ENCODE measurements around the gene ATG7. TPM values are rescaled to one million over a fixed set of nuclear protein-coding genes. Genes with fewer than 3 reads are reported as not detected.

Gene ATG7
- total and polyA plus RNA-seq, 10 of the 15 experiments (the other 5 are each of a cell fraction or from before 2014, with no cell fraction given), result 13.5 to 49.5 (median 26.4) TPM

DNA sequence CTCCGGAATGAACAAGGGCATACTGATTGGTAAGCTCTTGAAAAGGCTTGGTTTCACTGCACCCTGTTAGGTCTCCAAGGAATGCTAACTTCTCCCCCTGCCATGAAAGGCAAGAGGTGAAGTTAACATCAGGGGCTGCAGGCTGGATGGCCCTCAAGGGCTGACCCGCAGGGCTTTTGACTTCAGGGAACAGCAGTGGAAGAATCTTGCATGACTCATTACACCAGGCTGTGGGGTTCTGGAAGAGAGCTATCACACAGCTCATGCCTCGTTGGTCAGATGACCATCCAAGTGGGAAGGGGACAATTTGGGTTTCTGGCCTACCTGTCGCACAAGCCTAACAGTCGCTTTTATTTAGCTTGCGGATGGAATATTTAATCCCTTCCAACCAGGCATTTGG, 23.6 kb upstream of the ATG7 start:
- BruUV-seq (replicated peaks), result no TSS peak
- ChIA-PET CTCF (interaction anchor here (1.0 to 1.6 kb wide), 3 partner anchors 11 to 402 kb away, joined by 3 to 5 read pairs (median 3); no protein-coding TSS in a partner anchor), POLR2A (no interaction called here), SMC1A (ENCODE audit: uncharacterized antibody, unreplicated experiment) (interaction anchor here (1.0 to 1.7 kb wide), 4 partner anchors 16 to 85 kb away, joined by 3 to 4 read pairs (median 3); partner anchors contain the start of gene ATG7), RAD21 (ENCODE audit: unreplicated experiment) (interaction anchor here (0.7 kb wide), 1 partner anchor 123 kb away, joined by 3 read pairs; no protein-coding TSS in a partner anchor)
- H3K79me2 ChIP-seq (ENCODE audit: control insufficient read depth, insufficient read depth, low read length), result no peaks in the 10 kb centered on the region
- no peak overlapping the region for H2AFZ ChIP-seq (ENCODE audit: control insufficient read depth, low read depth, low read length)
- H3K27ac ChIP-seq (ENCODE audit: control insufficient read depth, insufficient read depth), result no peak overlapping the region
- intact Hi-C loops (cut with micrococcal nuclease; ENCODE audit: unreplicated experiment), result no loop called here
- H4K20me1 ChIP-seq (ENCODE audit: control insufficient read depth, insufficient read depth), result no peaks in the 10 kb centered on the region
- H3K4me1 ChIP-seq (ENCODE audit: control insufficient read depth, insufficient read depth, low read length), result no peaks in the 10 kb centered on the region
- H3K27me3 ChIP-seq (replicated peaks in 1 of 2; ENCODE audit: control insufficient read depth in 2 of 2, insufficient read depth in 2 of 2, low read length in 1 of 2), result no peaks in the 10 kb centered on the region
- H3K4me3 ChIP-seq, result no peak overlapping the region
- no peak overlapping the region for H3K4me2 ChIP-seq (ENCODE audit: control insufficient read depth, insufficient read depth)
- no peak overlapping the region for H3K9ac ChIP-seq (ENCODE audit: control insufficient read depth, insufficient read depth, low read length)
- in situ Hi-C loops (cut with MboI), result no loop called here
- no peaks in the 10 kb centered on the region for H3K36me3 ChIP-seq (ENCODE audit: control insufficient read depth in 2 of 2, insufficient read depth in 2 of 2, low read length in 1 of 2)
- no peaks in the 10 kb centered on the region for H3K9me3 ChIP-seq (replicated peaks; ENCODE audit: control insufficient read depth, insufficient read depth, low read length)
- ATAC-seq (no peak), DNase-seq (ENCODE audit: low read depth, low spot score) (no peak), FAIRE-seq (no peak)
- TF ChIP-seq, protein P1, sequence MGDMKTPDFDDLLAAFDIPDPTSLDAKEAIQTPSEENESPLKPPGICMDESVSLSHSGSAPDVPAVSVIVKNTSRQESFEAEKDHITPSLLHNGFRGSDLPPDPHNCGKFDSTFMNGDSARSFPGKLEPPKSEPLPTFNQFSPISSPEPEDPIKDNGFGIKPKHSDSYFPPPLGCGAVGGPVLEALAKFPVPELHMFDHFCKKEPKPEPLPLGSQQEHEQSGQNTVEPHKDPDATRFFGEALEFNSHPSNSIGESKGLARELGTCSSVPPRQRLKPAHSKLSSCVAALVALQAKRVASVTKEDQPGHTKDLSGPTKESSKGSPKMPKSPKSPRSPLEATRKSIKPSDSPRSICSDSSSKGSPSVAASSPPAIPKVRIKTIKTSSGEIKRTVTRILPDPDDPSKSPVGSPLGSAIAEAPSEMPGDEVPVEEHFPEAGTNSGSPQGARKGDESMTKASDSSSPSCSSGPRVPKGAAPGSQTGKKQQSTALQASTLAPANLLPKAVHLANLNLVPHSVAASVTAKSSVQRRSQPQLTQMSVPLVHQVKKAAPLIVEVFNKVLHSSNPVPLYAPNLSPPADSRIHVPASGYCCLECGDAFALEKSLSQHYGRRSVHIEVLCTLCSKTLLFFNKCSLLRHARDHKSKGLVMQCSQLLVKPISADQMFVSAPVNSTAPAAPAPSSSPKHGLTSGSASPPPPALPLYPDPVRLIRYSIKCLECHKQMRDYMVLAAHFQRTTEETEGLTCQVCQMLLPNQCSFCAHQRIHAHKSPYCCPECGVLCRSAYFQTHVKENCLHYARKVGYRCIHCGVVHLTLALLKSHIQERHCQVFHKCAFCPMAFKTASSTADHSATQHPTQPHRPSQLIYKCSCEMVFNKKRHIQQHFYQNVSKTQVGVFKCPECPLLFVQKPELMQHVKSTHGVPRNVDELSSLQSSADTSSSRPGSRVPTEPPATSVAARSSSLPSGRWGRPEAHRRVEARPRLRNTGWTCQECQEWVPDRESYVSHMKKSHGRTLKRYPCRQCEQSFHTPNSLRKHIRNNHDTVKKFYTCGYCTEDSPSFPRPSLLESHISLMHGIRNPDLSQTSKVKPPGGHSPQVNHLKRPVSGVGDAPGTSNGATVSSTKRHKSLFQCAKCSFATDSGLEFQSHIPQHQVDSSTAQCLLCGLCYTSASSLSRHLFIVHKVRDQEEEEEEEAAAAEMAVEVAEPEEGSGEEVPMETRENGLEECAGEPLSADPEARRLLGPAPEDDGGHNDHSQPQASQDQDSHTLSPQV (IDR thresholded peaks at IDR 0.05), result no peak
- TF ChIP-seq RELA (IDR thresholded peaks at IDR 0.05; ENCODE audit: borderline replicate concordance, partially characterized antibody) (no peak), NFYA (IDR thresholded peaks at IDR 0.05; ENCODE audit: borderline replicate concordance, low read depth, low read length) (no peak), FOXK2 (IDR thresholded peaks at IDR 0.05) (no peak), STAT3 (IDR thresholded peaks at IDR 0.05; ENCODE audit: low read depth, low read length) (no peak), NR2C1 (IDR thresholded peaks at IDR 0.05) (no peak), ZNF217 (IDR thresholded peaks at IDR 0.05) (no peak), ZBED1 (IDR thresholded peaks at IDR 0.05; ENCODE audit: borderline replicate concordance) (no peak), WRNIP1 (IDR thresholded peaks at IDR 0.05; ENCODE audit: borderline replicate concordance, low read depth, low read length) (no peak), KDM1A (IDR thresholded peaks at IDR 0.05; ENCODE audit: borderline replicate concordance) (no peak), SIN3A (IDR thresholded peaks at IDR 0.05; ENCODE audit: low read depth, low read length) (no peak), CREB1 (IDR thresholded peaks at IDR 0.05; ENCODE audit: low read depth) (no peak)
- TF ChIP-seq, protein P2, sequence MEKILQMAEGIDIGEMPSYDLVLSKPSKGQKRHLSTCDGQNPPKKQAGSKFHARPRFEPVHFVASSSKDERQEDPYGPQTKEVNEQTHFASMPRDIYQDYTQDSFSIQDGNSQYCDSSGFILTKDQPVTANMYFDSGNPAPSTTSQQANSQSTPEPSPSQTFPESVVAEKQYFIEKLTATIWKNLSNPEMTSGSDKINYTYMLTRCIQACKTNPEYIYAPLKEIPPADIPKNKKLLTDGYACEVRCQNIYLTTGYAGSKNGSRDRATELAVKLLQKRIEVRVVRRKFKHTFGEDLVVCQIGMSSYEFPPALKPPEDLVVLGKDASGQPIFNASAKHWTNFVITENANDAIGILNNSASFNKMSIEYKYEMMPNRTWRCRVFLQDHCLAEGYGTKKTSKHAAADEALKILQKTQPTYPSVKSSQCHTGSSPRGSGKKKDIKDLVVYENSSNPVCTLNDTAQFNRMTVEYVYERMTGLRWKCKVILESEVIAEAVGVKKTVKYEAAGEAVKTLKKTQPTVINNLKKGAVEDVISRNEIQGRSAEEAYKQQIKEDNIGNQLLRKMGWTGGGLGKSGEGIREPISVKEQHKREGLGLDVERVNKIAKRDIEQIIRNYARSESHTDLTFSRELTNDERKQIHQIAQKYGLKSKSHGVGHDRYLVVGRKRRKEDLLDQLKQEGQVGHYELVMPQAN (conservative IDR thresholded peaks at IDR 0.05), result no peak
- WGBS (ENCODE audit: insufficient coverage, insufficient replicate concordance, low lambda C conversion rate, missing lambda C conversion rate), result 61% methylated on average over 6 of the region's 6 CpGs
